Mucosa of descending colon (tissue), 3 donors: ENCODE data around the gene CASKIN1. TPM values are rescaled to one million over a fixed set of nuclear protein-coding genes. Genes with fewer than 3 reads are reported as not detected.
"Not testable (repeated sequence)": the region's sequence is repeated elsewhere in the genome, so short reads cannot be mapped to it uniquely, and the experiment has no call there.

Experiments
- ATAC-seq: fragments of 200-7000 bp; cut with Tn5 transposase; one replicate; pipeline ENCODE4 v1.9.1; 2020; ENCODE audit warnings: mild to moderate bottlenecking, moderate library complexity
- DNase-seq, 3 donors: peaks; one replicate each; pipeline ENCODE4 v3.0.0-alpha.2; 2020
- H3K36me3 ChIP-seq: fragments of 200-600 bp; one replicate; pipeline ENCODE4 v1.8.0; 2021; ENCODE audit warnings: low read depth, mild to moderate bottlenecking
- H3K4me1 ChIP-seq: fragments of 200-600 bp; one replicate; pipeline ENCODE4 v1.8.0; 2021; ENCODE audit warnings: low read depth, mild to moderate bottlenecking
- H3K4me3 ChIP-seq: fragments of 200-600 bp; one replicate; pipeline ENCODE4 v1.8.0; 2021; ENCODE audit warnings: mild to moderate bottlenecking
- H3K9me3 ChIP-seq: fragments of 200-600 bp; one replicate; pipeline ENCODE4 v1.8.0; 2021; ENCODE audit warnings: mild to moderate bottlenecking
- intact Hi-C, 2 donors: fragments of 100-400 bp; cut with DNase I in 1 of 2; cut with micrococcal nuclease in 1 of 2; formaldehyde crosslinking; loops; one replicate each; pipeline versions ENCODE4 v1.11.0 to v1.11.1; 2022; cut with DNase I, micrococcal nuclease
- microRNA-seq: library from miRNA; unstranded; fragments of <30 nt; microRNA quantifications from one replicate; pipeline ENCODE4, GENCODE V29; 2019
- total RNA-seq, 3 donors: library from RNA; stranded (reverse); fragmentation: NEBNext Ultra II Directional in 2 of 3; extraction: Animal tissue kit (Norgen Biotek cat#: 25700) in 2 of 3; gene quantifications; one replicate each; pipeline versions ENCODE4 v1.2.1 to v1.2.4, GENCODE V29; 2021 to 2023
- donor health status: DM: no; HTN: no; CAD: no; lungs with moderate emphysema.
- donor health status: DM: no; HTN: no; CAD: no.
- donor health status: DM: no; HTN: yes; CAD: no.

The CASKIN1 gene
- total RNA-seq, 3 donors from 2014 or later: 0.06 to 1.5 (median 1.0) TPM

GRCh38 chr16:2133797-2134196, 62.6 kb downstream of the CASKIN1 start:
- H3K36me3 ChIP-seq, H3K4me1 ChIP-seq, H3K4me3 ChIP-seq, H3K9me3 ChIP-seq, ATAC-seq, intact Hi-C loops, DNase-seq: not testable (repeated sequence)

- H3K9me3 ChIP-seq, intact Hi-C loops, H3K4me3 ChIP-seq, ATAC-seq, H3K36me3 ChIP-seq, DNase-seq: not testable (repeated sequence)
- peaks cover 16% of the 10 kb centered on the region for H3K4me1 ChIP-seq
Measured at GRCh38 chr16:2129890-2130447, 66.4 kb downstream of the CASKIN1 start.

DNA sequence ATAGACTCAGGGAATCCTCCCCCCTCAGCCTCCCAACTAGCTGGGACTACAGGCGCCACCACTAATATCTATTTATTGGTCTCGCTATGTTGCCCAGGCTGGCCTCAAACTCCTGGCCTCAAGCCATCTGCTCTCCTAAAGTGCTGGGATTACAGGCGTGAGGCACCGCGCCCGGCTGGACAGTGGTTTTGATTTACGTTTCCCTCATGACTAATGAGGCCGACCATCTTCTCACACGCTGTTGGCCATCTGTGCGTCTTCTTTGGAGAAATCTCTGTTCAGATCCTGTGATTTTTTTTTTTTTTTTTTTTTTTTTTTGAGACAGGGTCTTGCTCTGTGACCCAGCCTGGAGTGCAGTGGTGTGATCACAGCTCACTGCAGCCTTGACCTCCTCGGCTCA, 67.2 kb downstream of the CASKIN1 start:
- intact Hi-C loops: not testable (repeated sequence)

DNA sequence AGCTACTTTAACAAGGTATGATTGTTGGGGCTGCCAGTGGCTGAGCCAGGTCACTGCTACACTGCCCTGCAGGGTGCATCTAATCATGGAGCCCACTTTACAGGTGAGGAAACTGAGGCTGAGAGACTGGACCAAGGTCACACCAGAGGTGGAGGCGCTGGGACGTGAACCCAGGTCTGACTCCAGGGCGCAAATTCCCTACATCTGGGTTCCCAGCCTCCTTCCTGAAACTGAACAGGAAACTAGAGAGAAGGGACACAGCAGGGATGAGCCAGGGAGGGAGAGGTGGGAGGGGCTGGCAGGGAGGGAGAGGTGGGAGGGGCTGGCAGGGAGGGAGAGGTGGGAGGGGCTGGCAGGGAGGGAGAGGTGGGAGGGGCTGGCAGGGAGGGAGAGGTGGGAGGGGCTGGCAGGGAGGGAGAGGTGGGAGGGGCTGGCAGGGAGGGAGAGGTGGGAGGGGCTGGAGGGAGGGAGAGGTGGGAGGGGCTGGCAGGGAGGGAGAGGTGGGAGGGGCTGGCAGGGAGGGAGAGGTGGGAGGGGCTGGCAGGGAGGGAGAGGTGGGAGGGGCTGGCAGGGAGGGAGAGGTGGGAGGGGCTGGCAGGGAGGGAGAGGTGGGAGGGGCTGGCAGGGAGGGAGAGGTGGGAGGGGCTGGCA, 68.7 kb downstream of the CASKIN1 start:
- H3K4me1 ChIP-seq: peaks cover 19% of the 10 kb centered on the region
- H3K36me3 ChIP-seq, H3K9me3 ChIP-seq, H3K4me3 ChIP-seq, intact Hi-C loops: not testable (repeated sequence)
- DNase-seq: peak; percentile 65 to 75 (median 70)
- peak; percentile 75 for ATAC-seq

More for the DNA sequence above, 67.2 kb downstream of the CASKIN1 start:
- H3K9me3 ChIP-seq, ATAC-seq, H3K4me3 ChIP-seq, H3K36me3 ChIP-seq: not testable (repeated sequence)
- peaks cover 16% of the 10 kb centered on the region for H3K4me1 ChIP-seq
- DNase-seq: peak in 1 of 3 donors; percentile 56

Small RNA genes within 50 kb of the gene (microRNA-seq; reads per million reads assigned to microRNA genes)
- gene MIR3180-5 (not detected), gene MIR4516 (not detected)

Other genes starting within 250 kb of the CASKIN1 start
- not detected for gene RPL3L, start 241.9 kb downstream of the CASKIN1 start, total RNA-seq
- gene NDUFB10, start 237.1 kb downstream of the CASKIN1 start, total RNA-seq: 100 to 1,000 TPM; 204 to 212 (median 210) TPM
- gene RPS2, start 231.8 kb downstream of the CASKIN1 start, total RNA-seq: 1,000 to 10,000 TPM; 1,284 to 2,138 (median 1,849) TPM
- gene RNF151, start 229.7 kb downstream of the CASKIN1 start, total RNA-seq: not detected
- 10 to 100 TPM; 21.6 to 25.5 (median 24.0) TPM for gene TBL3, start 224.6 kb downstream of the CASKIN1 start, total RNA-seq
- gene NOXO1, start 215.1 kb downstream of the CASKIN1 start, total RNA-seq: 10 to 100 TPM; 12.2 to 39.9 (median 27.1) TPM
- 10 to 100 TPM; 42.1 to 75.5 (median 68.8) TPM for gene GFER, start 212.4 kb downstream of the CASKIN1 start, total RNA-seq
- gene SYNGR3, start 206.6 kb downstream of the CASKIN1 start, total RNA-seq: 1 to 10 TPM; 1.3 to 7.9 (median 1.5) TPM
- 10 to 100 TPM; 41.9 to 45.4 (median 42.4) TPM for gene ZNF598, start 186.8 kb downstream of the CASKIN1 start, total RNA-seq
- gene NPW, start 176.8 kb downstream of the CASKIN1 start, total RNA-seq: 1 to 10 TPM in 1 of 3 donors, under 1 TPM in 2; 0.32 to 2.1 (median 0.60) TPM
- gene NHERF2, start 169.7 kb downstream of the CASKIN1 start, total RNA-seq: 10 to 100 TPM; 54.5 to 65.4 (median 60.0) TPM
- gene NTHL1, start 148.8 kb downstream of the CASKIN1 start, total RNA-seq: 10 to 100 TPM; 23.5 to 28.2 (median 24.5) TPM
- 100 to 1,000 TPM; 140 to 161 (median 150) TPM for gene TSC2, start 148.6 kb downstream of the CASKIN1 start, total RNA-seq
- gene PKD1, start 60.7 kb downstream of the CASKIN1 start, total RNA-seq: 100 to 1,000 TPM in 1 of 3 donors, 10 to 100 TPM in 2; 63.9 to 233 (median 80.8) TPM
- 10 to 100 TPM in 2 of 3 donors, 1 to 10 TPM in 1; 3.8 to 28.3 (median 15.7) TPM for gene RAB26, start 48.0 kb downstream of the CASKIN1 start, total RNA-seq
- 100 to 1,000 TPM in 1 of 3 donors, 10 to 100 TPM in 2; 91.5 to 104 (median 94.0) TPM for gene TRAF7, start 40.8 kb downstream of the CASKIN1 start, total RNA-seq
- gene MLST8, start 8.8 kb upstream of the CASKIN1 start, total RNA-seq: 10 to 100 TPM; 25.5 to 30.9 (median 29.8) TPM
- gene BRICD5, start 14.3 kb upstream of the CASKIN1 start, total RNA-seq: 10 to 100 TPM in 2 of 3 donors, 1 to 10 TPM in 1; 8.4 to 12.3 (median 12.1) TPM
- 10 to 100 TPM; 15.5 to 19.7 (median 17.6) TPM for gene PGP, start 18.2 kb upstream of the CASKIN1 start, total RNA-seq
- gene E4F1, start 27.0 kb upstream of the CASKIN1 start, total RNA-seq: 10 to 100 TPM; 23.5 to 28.3 (median 24.2) TPM
- 1 to 10 TPM in 2 of 3 donors, under 1 TPM in 1; 0.87 to 1.9 (median 1.1) TPM for gene DNASE1L2, start 39.8 kb upstream of the CASKIN1 start, total RNA-seq
- gene ECI1, start 55.0 kb upstream of the CASKIN1 start, total RNA-seq: 100 to 1,000 TPM in 1 of 3 donors, 10 to 100 TPM in 2; 88.5 to 129 (median 95.5) TPM
- gene RNPS1, start 71.5 kb upstream of the CASKIN1 start, total RNA-seq: 100 to 1,000 TPM; 125 to 144 (median 125) TPM
- gene ABCA3, start 144.1 kb upstream of the CASKIN1 start, total RNA-seq: 10 to 100 TPM in 1 of 3 donors, 1 to 10 TPM in 2; 3.0 to 13.5 (median 3.4) TPM
- 10 to 100 TPM in 1 of 3 donors, 1 to 10 TPM in 2; 3.4 to 12.7 (median 3.7) TPM for gene CCNF, start 232.8 kb upstream of the CASKIN1 start, total RNA-seq